ENCODE results near the gene GREB1L.

Gene GREB1L

DNA sequence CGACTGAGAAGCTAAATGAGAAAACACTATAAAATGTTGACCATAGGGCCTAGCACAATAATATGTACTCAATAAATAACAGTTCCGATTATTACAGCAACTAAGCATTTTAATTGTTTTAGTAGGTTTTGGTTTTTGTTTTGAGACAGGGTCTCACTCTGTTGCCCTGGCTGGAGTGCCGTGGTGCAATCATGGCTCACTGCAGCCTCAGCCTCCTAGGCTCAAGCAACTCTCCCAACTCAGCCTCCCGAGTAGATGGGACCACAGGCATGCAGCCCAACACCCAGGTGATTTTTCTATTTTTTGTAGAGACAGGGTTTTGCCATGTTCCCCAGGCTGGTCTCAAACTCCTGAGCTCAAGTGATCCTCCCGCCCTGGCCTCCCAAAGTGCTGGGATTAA, 304.4 kb downstream of the GREB1L start:
- in situ Hi-C loops (cut with MboI; ENCODE audit: low pct_unique_long_range_greater_than_20kb, low sequenced_read_pairs, unreplicated experiment): no loop called here
- TF ChIP-seq, protein P1, sequence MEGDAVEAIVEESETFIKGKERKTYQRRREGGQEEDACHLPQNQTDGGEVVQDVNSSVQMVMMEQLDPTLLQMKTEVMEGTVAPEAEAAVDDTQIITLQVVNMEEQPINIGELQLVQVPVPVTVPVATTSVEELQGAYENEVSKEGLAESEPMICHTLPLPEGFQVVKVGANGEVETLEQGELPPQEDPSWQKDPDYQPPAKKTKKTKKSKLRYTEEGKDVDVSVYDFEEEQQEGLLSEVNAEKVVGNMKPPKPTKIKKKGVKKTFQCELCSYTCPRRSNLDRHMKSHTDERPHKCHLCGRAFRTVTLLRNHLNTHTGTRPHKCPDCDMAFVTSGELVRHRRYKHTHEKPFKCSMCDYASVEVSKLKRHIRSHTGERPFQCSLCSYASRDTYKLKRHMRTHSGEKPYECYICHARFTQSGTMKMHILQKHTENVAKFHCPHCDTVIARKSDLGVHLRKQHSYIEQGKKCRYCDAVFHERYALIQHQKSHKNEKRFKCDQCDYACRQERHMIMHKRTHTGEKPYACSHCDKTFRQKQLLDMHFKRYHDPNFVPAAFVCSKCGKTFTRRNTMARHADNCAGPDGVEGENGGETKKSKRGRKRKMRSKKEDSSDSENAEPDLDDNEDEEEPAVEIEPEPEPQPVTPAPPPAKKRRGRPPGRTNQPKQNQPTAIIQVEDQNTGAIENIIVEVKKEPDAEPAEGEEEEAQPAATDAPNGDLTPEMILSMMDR (IDR thresholded peaks at IDR 0.05; ENCODE audit: extremely low read depth, insufficient read depth, missing control alignments): no peak
- DNase-seq (ENCODE audit: low spot score): no peak

DNA sequence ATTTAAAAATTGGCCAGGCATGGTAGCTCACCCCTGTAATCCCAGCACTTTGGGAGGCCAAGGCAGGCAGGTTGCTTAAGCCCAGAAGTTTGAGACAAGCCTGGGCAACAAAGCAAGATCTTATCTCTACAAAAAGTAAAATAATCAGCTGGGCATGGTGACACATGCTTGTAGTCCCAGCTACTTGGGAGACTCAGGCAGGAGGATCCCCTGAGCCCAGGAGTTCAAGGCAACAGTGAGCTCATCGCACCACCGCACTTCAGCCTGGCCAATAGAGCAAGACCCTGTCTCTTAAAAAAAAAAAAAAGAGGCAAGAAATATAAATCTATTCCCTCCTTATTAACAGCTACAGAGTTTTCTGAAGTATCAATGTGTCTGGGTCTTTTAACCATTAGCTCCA, 306.6 kb downstream of the GREB1L start:
- no peak for DNase-seq (ENCODE audit: low spot score)
- TF ChIP-seq, protein P1 (IDR thresholded peaks at IDR 0.05; ENCODE audit: extremely low read depth, insufficient read depth, missing control alignments): no peak
- in situ Hi-C loops (cut with MboI; ENCODE audit: low pct_unique_long_range_greater_than_20kb, low sequenced_read_pairs, unreplicated experiment): no loop called here

DNA sequence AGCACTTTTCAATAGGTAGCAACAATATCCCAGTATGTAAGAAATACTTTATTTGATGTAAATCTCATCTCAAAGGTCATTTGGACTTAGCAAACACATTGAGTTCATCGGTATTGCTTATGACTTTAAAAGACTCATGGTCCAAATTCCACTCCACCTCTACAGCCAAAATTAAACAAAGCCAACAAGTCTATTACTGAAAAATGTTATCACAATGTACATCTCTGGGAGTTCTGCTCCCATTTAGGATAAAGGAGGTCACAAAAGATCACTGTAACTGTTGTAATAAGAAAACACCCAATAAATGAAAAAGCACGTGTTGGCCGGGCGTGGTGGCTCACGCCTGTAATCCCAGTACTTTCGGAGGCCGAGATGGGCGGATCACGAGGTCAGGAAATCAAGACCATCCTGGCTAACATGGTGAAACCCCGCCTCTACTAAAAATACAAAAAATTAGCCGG, 308.5 kb downstream of the GREB1L start:
- in situ Hi-C loops (cut with MboI; ENCODE audit: low pct_unique_long_range_greater_than_20kb, low sequenced_read_pairs, unreplicated experiment): no loop called here
- DNase-seq (ENCODE audit: low spot score): no peak
- TF ChIP-seq, protein P1 (IDR thresholded peaks at IDR 0.05; ENCODE audit: extremely low read depth, insufficient read depth, missing control alignments): no peak

DNA sequence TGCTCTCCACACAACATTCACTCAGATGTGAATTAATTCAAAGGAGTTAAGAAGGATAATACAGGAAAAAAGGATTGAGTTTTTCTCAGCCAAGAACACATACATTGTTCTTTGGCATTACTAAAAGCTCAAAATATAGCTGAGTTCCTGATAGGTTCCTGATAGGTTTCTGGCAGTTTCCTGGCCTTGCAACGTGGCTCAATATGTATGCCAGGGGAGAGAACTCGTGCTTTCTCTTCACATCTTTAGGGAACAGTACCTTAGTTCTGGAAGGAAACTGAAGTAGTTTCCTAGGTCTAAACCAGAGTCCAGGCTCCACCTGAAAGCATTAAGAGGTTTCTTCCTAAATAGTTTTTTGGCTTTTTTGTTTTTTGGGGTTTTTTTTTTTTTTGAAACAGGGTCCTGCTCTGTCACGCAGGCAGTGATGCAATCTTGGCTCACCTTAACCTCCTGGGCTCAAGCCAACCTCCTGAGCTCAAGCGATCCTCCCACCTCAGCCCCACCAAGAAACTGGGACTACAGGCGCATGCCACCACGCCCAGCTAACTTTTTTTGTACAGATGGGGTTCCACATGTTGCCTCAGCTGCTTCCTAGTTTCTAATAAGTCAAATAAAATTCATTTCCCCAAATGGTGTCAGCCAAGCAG, 315.7 kb downstream of the GREB1L start:
- DNase-seq (ENCODE audit: low spot score): no peak
- in situ Hi-C loops (cut with MboI; ENCODE audit: low pct_unique_long_range_greater_than_20kb, low sequenced_read_pairs, unreplicated experiment): no loop called here
- TF ChIP-seq, protein P1 (IDR thresholded peaks at IDR 0.05; ENCODE audit: extremely low read depth, insufficient read depth, missing control alignments): no peak

DNA sequence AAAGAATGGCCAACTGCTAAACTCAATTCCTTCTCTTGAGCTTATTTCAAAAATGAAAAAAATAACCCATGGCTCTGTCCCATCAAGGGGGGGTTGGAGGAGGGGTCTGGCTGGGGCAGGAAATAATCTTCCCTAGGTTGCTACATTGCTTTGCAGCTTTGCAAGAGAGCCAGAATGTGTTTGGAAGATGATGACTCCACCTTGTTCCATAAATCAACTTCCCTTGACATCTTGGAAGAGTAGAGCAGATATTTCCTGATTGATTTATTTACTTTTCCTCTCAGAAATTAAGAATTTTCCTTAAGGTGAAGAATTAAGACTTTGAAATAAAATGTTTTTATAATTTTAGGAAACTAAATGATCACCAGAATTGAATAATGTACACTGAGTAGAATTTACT, 317.2 kb downstream of the GREB1L start:
- in situ Hi-C loops (cut with MboI; ENCODE audit: low pct_unique_long_range_greater_than_20kb, low sequenced_read_pairs, unreplicated experiment): no loop called here
- TF ChIP-seq, protein P1 (IDR thresholded peaks at IDR 0.05; ENCODE audit: extremely low read depth, insufficient read depth, missing control alignments): no peak
- DNase-seq (ENCODE audit: low spot score): no peak

DNA sequence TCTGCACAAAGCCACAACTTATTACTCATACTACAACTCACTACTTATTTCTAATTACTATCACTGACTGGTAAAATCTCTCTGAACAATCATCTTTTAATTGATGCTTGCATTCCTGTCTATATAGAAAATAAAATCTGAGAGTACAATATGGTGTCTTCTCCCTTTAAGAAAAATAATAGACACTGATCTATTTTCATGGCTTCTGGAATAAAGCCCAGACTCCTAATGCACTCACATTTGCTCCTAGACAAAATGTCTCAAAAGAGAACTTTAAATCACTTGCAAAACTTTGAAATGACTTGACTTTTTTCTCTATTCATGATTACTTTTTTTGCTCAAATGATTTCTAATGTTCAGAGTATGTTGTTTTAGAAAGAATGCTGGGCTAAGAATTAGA, 329.7 kb downstream of the GREB1L start:
- TF ChIP-seq, protein P1 (IDR thresholded peaks at IDR 0.05; ENCODE audit: extremely low read depth, insufficient read depth, missing control alignments): no peak
- DNase-seq (ENCODE audit: low spot score): no peak
- in situ Hi-C loops (cut with MboI; ENCODE audit: low pct_unique_long_range_greater_than_20kb, low sequenced_read_pairs, unreplicated experiment): no loop called here
